ENCODE data around the gene NDN.

DNA sequence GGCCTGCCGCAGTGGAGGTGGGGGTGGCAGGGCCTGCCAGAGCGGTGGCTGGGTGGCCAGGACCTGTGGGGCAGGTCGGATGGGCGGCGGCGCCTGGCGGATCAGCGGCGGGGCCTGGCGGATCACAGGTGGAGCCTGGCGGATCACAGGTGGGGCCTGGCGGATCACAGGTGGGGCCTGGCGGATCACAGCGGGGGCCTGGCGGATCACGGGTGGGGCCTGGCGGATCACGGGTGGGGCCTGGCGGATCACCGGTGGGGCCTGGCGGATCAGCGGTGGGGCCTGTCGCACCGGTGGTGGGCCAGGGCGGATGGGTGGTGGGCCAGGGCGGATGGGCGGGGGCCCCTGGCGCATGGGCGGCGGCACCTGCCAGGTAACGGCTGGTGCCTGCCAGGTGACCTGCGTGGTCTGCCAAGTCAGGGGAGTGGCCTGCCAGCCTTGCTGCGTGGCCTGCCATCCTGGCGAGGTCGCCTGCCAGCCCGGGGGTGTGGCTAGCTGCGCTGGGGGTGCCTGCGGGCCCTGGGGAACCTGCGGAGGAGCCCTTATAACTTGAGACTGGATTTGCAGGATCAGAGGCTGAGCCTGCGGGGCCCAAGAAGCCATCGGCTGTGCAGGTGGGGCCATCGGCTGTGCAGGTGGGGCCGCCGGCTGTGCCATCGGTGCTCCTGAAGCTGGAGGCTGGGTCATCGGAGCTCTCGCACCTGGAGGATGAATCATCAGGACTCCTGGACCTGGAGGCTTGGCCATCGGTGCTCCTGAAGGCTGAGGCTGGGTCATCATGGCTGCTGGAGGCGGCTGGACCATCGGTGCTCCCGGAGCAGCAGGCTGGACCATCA is 40.7 kb downstream of the NDN start:
- TF ChIP-seq, protein P1, sequence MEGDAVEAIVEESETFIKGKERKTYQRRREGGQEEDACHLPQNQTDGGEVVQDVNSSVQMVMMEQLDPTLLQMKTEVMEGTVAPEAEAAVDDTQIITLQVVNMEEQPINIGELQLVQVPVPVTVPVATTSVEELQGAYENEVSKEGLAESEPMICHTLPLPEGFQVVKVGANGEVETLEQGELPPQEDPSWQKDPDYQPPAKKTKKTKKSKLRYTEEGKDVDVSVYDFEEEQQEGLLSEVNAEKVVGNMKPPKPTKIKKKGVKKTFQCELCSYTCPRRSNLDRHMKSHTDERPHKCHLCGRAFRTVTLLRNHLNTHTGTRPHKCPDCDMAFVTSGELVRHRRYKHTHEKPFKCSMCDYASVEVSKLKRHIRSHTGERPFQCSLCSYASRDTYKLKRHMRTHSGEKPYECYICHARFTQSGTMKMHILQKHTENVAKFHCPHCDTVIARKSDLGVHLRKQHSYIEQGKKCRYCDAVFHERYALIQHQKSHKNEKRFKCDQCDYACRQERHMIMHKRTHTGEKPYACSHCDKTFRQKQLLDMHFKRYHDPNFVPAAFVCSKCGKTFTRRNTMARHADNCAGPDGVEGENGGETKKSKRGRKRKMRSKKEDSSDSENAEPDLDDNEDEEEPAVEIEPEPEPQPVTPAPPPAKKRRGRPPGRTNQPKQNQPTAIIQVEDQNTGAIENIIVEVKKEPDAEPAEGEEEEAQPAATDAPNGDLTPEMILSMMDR (IDR thresholded peaks at IDR 0.05; ENCODE audit: low read length), result no peak
- no peak for TF ChIP-seq EZH2 (IDR thresholded peaks at IDR 0.05; ENCODE audit: borderline replicate concordance, low read length)
